NCI-H82 (cell line): ENCODE measurements around the gene NEDD4L.
"Not testable (repeated sequence)": the region's sequence is repeated elsewhere in the genome, so short reads cannot be mapped to it uniquely, and the experiment has no call there.

Experiments used
- DNase-seq: peaks from one replicate; lab custom pipeline; 2025; lab: John Stamatoyannopoulos, UW

Gene NEDD4L

GRCh38 chr18:58267493-58267892 lies 223.5 kb downstream of the NEDD4L start:
- no peak for DNase-seq

- DNase-seq = no peak
These were observed 224.8 kb downstream of the NEDD4L start for GRCh38 chr18:58268849-58269248.

GRCh38 chr18:58269931-58270330 lies 225.9 kb downstream of the NEDD4L start:
- no peak for DNase-seq

- DNase-seq = no peak
These were observed 226.4 kb downstream of the NEDD4L start for GRCh38 chr18:58270396-58270795.

- no peak for DNase-seq
These were observed 227.7 kb downstream of the NEDD4L start for GRCh38 chr18:58271770-58272169.

GRCh38 chr18:58272209-58272608 lies 228.2 kb downstream of the NEDD4L start:
- no peak for DNase-seq

- DNase-seq = no peak
These were observed 228.9 kb downstream of the NEDD4L start for GRCh38 chr18:58272779-58273435.

GRCh38 chr18:58275176-58275575 lies 231.2 kb downstream of the NEDD4L start:
- no peak for DNase-seq

- DNase-seq = peak; percentile 60
These were observed 233.0 kb downstream of the NEDD4L start for GRCh38 chr18:58276789-58277739.

GRCh38 chr18:58279504-58280175 lies 235.6 kb downstream of the NEDD4L start:
- DNase-seq = no peak

- no peak for DNase-seq
These were observed 236.2 kb downstream of the NEDD4L start for GRCh38 chr18:58280191-58280590.

GRCh38 chr18:58282872-58283271 lies 238.8 kb downstream of the NEDD4L start:
- not testable (repeated sequence) for DNase-seq

GRCh38 chr18:58284699-58285448 lies 240.8 kb downstream of the NEDD4L start:
- DNase-seq = no peak

- DNase-seq = no peak
These were observed 241.6 kb downstream of the NEDD4L start for GRCh38 chr18:58285449-58286130.

- no peak for DNase-seq
These were observed 242.8 kb downstream of the NEDD4L start for GRCh38 chr18:58286632-58287352.

- no peak for DNase-seq
These were observed 243.6 kb downstream of the NEDD4L start for GRCh38 chr18:58287353-58288274.

- no peak for DNase-seq
These were observed 245.1 kb downstream of the NEDD4L start for GRCh38 chr18:58288921-58289797.

GRCh38 chr18:58290116-58290695 lies 246.2 kb downstream of the NEDD4L start:
- no peak for DNase-seq
